Neuronal stem cell (in vitro differentiated cells): ENCODE results near the gene C2orf81.
"Not testable (repeated sequence)": the region's sequence is repeated elsewhere in the genome, so short reads cannot be mapped to it uniquely, and the experiment has no call there.

Experiments used
- DNase-seq: peaks from one replicate; pipeline ENCODE4 v3.0.0-alpha.2; 2013; ENCODE audit warnings: low spot score
- H2AFZ ChIP-seq: one replicate; pipeline ENCODE4 v1.6.1; 2013; ENCODE audit warnings: mild to moderate bottlenecking, low read length, inconsistent platforms
- H2AK5ac ChIP-seq: 2 replicates; pipeline ENCODE4 v1.6.1; 2013; ENCODE audit warnings: low read depth, mild to moderate bottlenecking, inconsistent platforms, low read length, moderate library complexity, mixed read lengths
- H2BK120ac ChIP-seq: 2 replicates; pipeline ENCODE4 v1.6.1; 2013; ENCODE audit warnings: low read depth, mild to moderate bottlenecking, inconsistent platforms, low read length, moderate library complexity, mixed read lengths
- H2BK12ac ChIP-seq: one replicate; pipeline ENCODE4 v1.6.1; 2013; ENCODE audit warnings: low read length, inconsistent platforms
- H2BK15ac ChIP-seq: 2 replicates; pipeline ENCODE4 v1.6.1; 2013; ENCODE audit warnings: mild to moderate bottlenecking, low read length, inconsistent platforms, mixed read lengths
- H2BK5ac ChIP-seq: one replicate; pipeline ENCODE4 v1.6.1; 2013; ENCODE audit warnings: inconsistent platforms, mild to moderate bottlenecking, low read length, moderate library complexity
- H3K14ac ChIP-seq: one replicate; pipeline ENCODE4 v1.6.1; 2013; ENCODE audit warnings: low read length, inconsistent platforms
- H3K18ac ChIP-seq: 2 replicates; pipeline ENCODE4 v1.6.1; 2013; ENCODE audit warnings: low read length, inconsistent platforms
- H3K23ac ChIP-seq: 2 replicates; pipeline ENCODE4 v1.6.1; 2013; ENCODE audit warnings: low read depth, mild to moderate bottlenecking, mixed read lengths, low read length, inconsistent platforms; ENCODE audit not compliant: poor library complexity
- H3K27ac ChIP-seq: replicated peaks from 3 replicates; pipeline ENCODE4 v1.5.1; 2013; ENCODE audit warnings: low read length, inconsistent platforms
- H3K27me3 ChIP-seq, 3 experiments: 2 replicates each; pipeline ENCODE4 v1.6.1; 2013; ENCODE audit warnings: low read length in 3 of 3, mild to moderate bottlenecking in 2 of 3, inconsistent platforms in 1 of 3, low read depth in 1 of 3, mixed read lengths in 1 of 3, moderate library complexity in 1 of 3; ENCODE audit not compliant: control insufficient read depth in 3 of 3, insufficient read depth in 3 of 3
- H3K36me3 ChIP-seq, 2 donors: replicated peaks in 1 of 2; 2 replicates each; pipeline ENCODE4 v1.6.1; 2013; ENCODE audit warnings: low read length in 2 of 2; ENCODE audit not compliant: control insufficient read depth in 2 of 2, insufficient read depth in 2 of 2
- H3K4ac ChIP-seq: 2 replicates; pipeline ENCODE4 v1.6.1; 2013; ENCODE audit warnings: inconsistent platforms, mild to moderate bottlenecking, low read length, moderate library complexity
- H3K4me1 ChIP-seq, 2 donors: 1 replicate in 1 of 2; 2 replicates in 1 of 2; pipeline ENCODE4 v1.6.1; 2013; ENCODE audit warnings: low read length in 2 of 2, low read depth in 1 of 2; ENCODE audit not compliant: control insufficient read depth in 2 of 2, insufficient read depth in 1 of 2
- H3K4me2 ChIP-seq: one replicate; pipeline ENCODE4 v1.6.1; 2013; ENCODE audit warnings: mild to moderate bottlenecking, low read length, inconsistent platforms; ENCODE audit not compliant: insufficient read depth, poor library complexity, severe bottlenecking
- H3K4me3 ChIP-seq, 2 donors: 2 replicates each; pipeline ENCODE4 v1.5.1; 2013; ENCODE audit warnings: low read length in 2 of 2, mild to moderate bottlenecking in 2 of 2, inconsistent platforms in 1 of 2, moderate library complexity in 1 of 2
- H3K79me1 ChIP-seq: one replicate; pipeline ENCODE4 v1.6.1; 2013; ENCODE audit warnings: low read depth, mild to moderate bottlenecking, inconsistent platforms, low read length, moderate library complexity
- H3K9ac ChIP-seq: one replicate; pipeline ENCODE4 v1.6.1; 2013; ENCODE audit warnings: mild to moderate bottlenecking, low read depth, low read length, inconsistent platforms; ENCODE audit not compliant: poor library complexity
- H3K9me3 ChIP-seq, 2 donors: replicated peaks in 1 of 2; 2 replicates each; pipeline versions ENCODE3 to v1.6.1; 2013; ENCODE audit warnings: low read length in 2 of 2, mild to moderate bottlenecking in 2 of 2, inconsistent platforms in 1 of 2, low read depth in 1 of 2, mixed read lengths in 1 of 2, moderate library complexity in 1 of 2; ENCODE audit not compliant: control insufficient read depth in 2 of 2, insufficient read depth in 1 of 2
- H4K8ac ChIP-seq: one replicate; pipeline ENCODE4 v1.6.1; 2013; ENCODE audit warnings: low read depth, mild to moderate bottlenecking, inconsistent platforms, low read length, moderate library complexity
- H4K91ac ChIP-seq: one replicate; pipeline ENCODE4 v1.6.1; 2013; ENCODE audit warnings: low read length, low read depth, mild to moderate bottlenecking, inconsistent platforms; ENCODE audit not compliant: poor library complexity
- WGBS, 2 donors: extraction: QIAGEN DNeasy Blood & Tissue Kit; methylation state at CpG; one replicate each; pipeline ENCODE4 v1.1.7; 2013; ENCODE audit warnings: missing lambda C conversion rate in 2 of 2, mixed read lengths in 1 of 2; ENCODE audit not compliant: insufficient read length in 2 of 2, insufficient replicate concordance in 1 of 2; ENCODE audit errors: extremely low coverage in 2 of 2; 5-methylcytosine and 5-hydroxymethylcytosine counted together

The C2orf81 gene

GRCh38 chr2:74459503-74460118, 38.2 kb upstream of the C2orf81 start:
- Histone ChIP-seq H3K23ac (peak overlapping the region; percentile 25), H3K79me1 (peaks cover 11% of the 10 kb centered on the region), H3K36me3 (peaks cover 24 to 43% of the 10 kb centered on the region in 2 donors), H3K4me3 (peak overlapping the region; percentile 59 to 99), H3K4me1 (peaks cover 10 to 22% of the 10 kb centered on the region in 2 donors)
- not testable (repeated sequence) for DNase-seq, H3K4me2 ChIP-seq, H2BK12ac ChIP-seq, H2BK15ac ChIP-seq, H2BK5ac ChIP-seq, H3K27me3 ChIP-seq, H2BK120ac ChIP-seq, H3K27ac ChIP-seq, H3K18ac ChIP-seq, H4K8ac ChIP-seq, H2AFZ ChIP-seq, H4K91ac ChIP-seq, H2AK5ac ChIP-seq, H3K9ac ChIP-seq, H3K14ac ChIP-seq, H3K9me3 ChIP-seq, H3K4ac ChIP-seq
- WGBS, 2 donors = 100% methylated on average over 1 of the region's 13 CpGs; no CpG with 5 or more reads in 1 of the 2 donors

GRCh38 chr2:74458938-74459363, 37.5 kb upstream of the C2orf81 start:
- H4K91ac ChIP-seq = no peak overlapping the region
- no peaks in the 10 kb centered on the region for H3K9me3 ChIP-seq
- H4K8ac ChIP-seq = no peak overlapping the region
- H3K14ac ChIP-seq = no peak overlapping the region
- H3K4ac ChIP-seq = no peak overlapping the region
- no peak overlapping the region for H3K27ac ChIP-seq
- H3K9ac ChIP-seq = peak overlapping the region; percentile 86
- peak overlapping the region; percentile 92 to 99 for H3K4me3 ChIP-seq
- H2AFZ ChIP-seq = peak overlapping the region; percentile 71
- no peak overlapping the region for H2BK120ac ChIP-seq
- no peak overlapping the region for H3K23ac ChIP-seq
- peaks cover 24 to 43% of the 10 kb centered on the region in 2 donors for H3K36me3 ChIP-seq
- H3K18ac ChIP-seq = no peak overlapping the region
- no peak overlapping the region for H2BK12ac ChIP-seq
- peaks cover 7 to 18% of the 10 kb centered on the region in 2 donors for H3K4me1 ChIP-seq
- peak overlapping the region; percentile 77 for H2AK5ac ChIP-seq
- no peak overlapping the region for H2BK5ac ChIP-seq
- H3K4me2 ChIP-seq = peak overlapping the region; percentile 87
- no peaks in the 10 kb centered on the region for H3K27me3 ChIP-seq
- H2BK15ac ChIP-seq = no peak overlapping the region
- peaks cover 8% of the 10 kb centered on the region for H3K79me1 ChIP-seq
- DNase-seq = no peak
- WGBS, 2 donors = no CpG with 5 or more reads among the region's 10 CpGs

GRCh38 chr2:74458132-74458937, 36.9 kb upstream of the C2orf81 start, which contains the start of gene WBP1:
TSS of gene WBP1 (plus strand) at chr2:74458438. CDS start at chr2:74458603, 165 bp downstream.
- Histone ChIP-seq H3K4me2 (peak within 1 kb of the TSS; percentile 87), H3K79me1 (peaks cover 8% of the 10 kb centered on the region), H2BK12ac (peak within 1 kb of the TSS; percentile 11), H3K9ac (peak within 1 kb of the TSS; percentile 89), H2BK120ac (no peak within 1 kb of the TSS), H3K36me3 (peaks cover 24 to 43% of the 10 kb centered on the region in 2 donors), H4K91ac (no peak within 1 kb of the TSS), H3K9me3 (no peaks in the 10 kb centered on the region), H2AFZ (peak within 1 kb of the TSS; percentile 90), H3K18ac (peak within 1 kb of the TSS; percentile 97), H4K8ac (no peak within 1 kb of the TSS), H2BK15ac (no peak within 1 kb of the TSS), H3K23ac (peak within 1 kb of the TSS; percentile 92), H3K4me1 (peaks cover 7 to 18% of the 10 kb centered on the region in 2 donors), H3K4me3 (peak within 1 kb of the TSS; percentile 92 to 99), H2AK5ac (peak within 1 kb of the TSS; percentile 77), H3K14ac (no peak within 1 kb of the TSS), H2BK5ac (peak within 1 kb of the TSS; percentile 95), H3K4ac (peak within 1 kb of the TSS; percentile 45), H3K27me3 (no peaks in the 10 kb centered on the region), H3K27ac (peak within 1 kb of the TSS; percentile 96)
- DNase-seq = peak; percentile 100
- WGBS, 2 donors = no CpG with 5 or more reads among the region's 38 CpGs
